HG03558 (cell line): ENCODE measurements around the gene RCAN2.

Source experiments
- ATAC-seq: cut with Tn5 transposase; IDR thresholded peaks from one replicate; pipeline ENCODE4 v1.9.1; 2021; ENCODE audit warnings: moderate number of reproducible peaks; ENCODE audit not compliant: unreplicated experiment; ENCODE audit errors: extremely low read depth

The RCAN2 gene

DNA sequence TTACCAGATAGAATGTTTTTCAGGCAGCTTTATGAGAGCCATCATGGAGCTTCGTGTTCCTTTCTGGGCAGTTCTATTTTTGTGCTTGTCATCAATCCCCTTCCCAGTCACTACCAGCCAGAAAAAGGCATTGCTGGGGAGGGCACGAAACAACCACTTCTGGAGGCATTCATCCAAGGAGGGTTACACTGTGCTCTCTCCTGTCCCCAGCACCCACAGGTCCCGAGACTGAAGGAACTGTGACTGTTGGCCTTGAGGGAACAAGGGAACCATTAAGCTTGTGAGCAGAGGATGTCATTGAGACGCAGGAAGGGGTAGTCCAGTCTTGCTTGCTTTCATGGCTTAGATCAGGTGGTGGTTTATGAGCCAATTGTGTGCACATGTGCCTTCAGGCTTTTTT is 300.4 kb downstream of the RCAN2 start:
- no peak for ATAC-seq

GRCh38 chr6:46189726-46190125 is 301.5 kb downstream of the RCAN2 start:
- ATAC-seq: no peak

DNA sequence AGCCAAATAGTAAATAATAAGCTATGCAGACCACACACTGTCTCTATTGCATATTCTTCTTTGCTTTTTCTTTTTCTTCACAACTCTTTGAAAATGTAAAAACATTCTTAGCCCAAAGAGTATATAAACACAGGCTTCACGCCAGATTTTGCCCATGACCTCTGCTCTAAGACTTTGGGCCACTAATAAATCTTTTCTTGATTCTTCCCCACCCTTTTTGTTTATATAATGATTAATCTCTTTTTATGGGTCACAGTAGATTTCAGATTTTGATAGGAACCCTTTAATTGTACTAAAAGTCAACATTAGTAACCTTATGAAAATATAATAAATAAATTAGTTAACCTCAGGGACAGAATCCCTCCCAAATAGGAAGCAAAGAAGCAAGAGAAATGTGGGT is 304.7 kb downstream of the RCAN2 start:
- ATAC-seq: no peak

GRCh38 chr6:46184114-46184513 is 307.1 kb downstream of the RCAN2 start:
- no peak for ATAC-seq

DNA sequence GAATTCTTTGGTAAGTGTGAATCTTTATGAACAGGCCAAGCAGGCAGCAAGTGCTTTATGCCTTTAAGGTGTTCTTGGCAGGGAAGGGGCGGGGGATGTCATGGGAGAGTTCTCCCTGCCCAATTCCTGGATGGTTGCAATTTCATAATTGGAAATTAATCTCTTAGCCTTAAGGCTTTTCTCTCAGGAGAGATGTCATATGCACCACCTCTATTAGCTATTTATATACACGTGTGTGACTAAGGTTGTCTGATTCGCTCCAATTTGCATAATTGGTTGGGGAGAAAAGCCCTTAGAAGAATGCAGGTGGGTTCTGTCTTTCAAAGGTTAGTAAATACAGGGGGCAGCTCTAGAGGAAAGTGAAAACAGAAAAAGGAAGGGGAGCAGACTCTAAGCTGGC is 315.3 kb downstream of the RCAN2 start:
- no peak for ATAC-seq

- ATAC-seq: peak; percentile 80
Observed at GRCh38 chr6:46175446-46175845, 315.8 kb downstream of the RCAN2 start.

- ATAC-seq: no peak
Observed at GRCh38 chr6:46174904-46175303, 316.3 kb downstream of the RCAN2 start.

DNA sequence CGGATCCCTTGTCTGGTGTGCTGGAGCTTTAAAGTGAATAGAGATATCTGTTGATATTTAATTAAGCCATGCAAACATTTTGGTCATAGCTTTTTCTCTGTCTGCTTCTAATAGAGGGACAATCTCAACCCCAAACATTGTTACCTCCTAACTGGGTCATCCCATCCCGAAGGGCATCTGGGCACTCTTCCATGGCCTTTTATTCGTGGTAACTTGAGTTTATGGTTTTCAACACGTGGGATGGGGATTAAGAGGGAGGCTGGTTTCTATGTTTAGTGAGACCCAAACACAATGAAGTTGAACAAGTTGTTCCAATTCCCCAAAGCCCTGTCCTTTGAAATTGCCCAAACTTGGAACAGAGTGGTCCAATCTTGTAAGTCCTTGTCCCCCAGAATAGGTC is 319.1 kb downstream of the RCAN2 start:
- no peak for ATAC-seq
